OCI-LY1 (cell line): Measurements from ENCODE around the gene PCDHB13.
A peak's percentile ranks its signal among the peaks of the same experiment; 100 is the strongest.

Source experiments
- CTCF ChIP-seq: fragments of 200-600 bp; sonication (generic), shearing (Covaris generic); IDR thresholded peaks from 2 replicates; pipeline ENCODE4 v1.5.1; 2017; ENCODE audit warnings: mild to moderate bottlenecking, antibody characterized with exemption, low read length, moderate library complexity, mixed read lengths
- EZH2 ChIP-seq: fragments of 200-600 bp; sonication (generic), shearing (Covaris generic); IDR thresholded peaks from 2 replicates; pipeline ENCODE4 v1.8.0; 2017; ENCODE audit warnings: borderline replicate concordance, mixed run types, mild to moderate bottlenecking, antibody characterized with exemption, low read length, moderate library complexity, mixed read lengths

- TF ChIP-seq CTCF (peak; percentile 34), EZH2 (no peak)
Observed at GRCh38 chr5:141208478-141208877, 5.2 kb upstream of the PCDHB13 start, which contains the start of gene PCDHB12.
